MG63 (cell line): Measurements from ENCODE around the gene NT5DC1. TPM values are rescaled to one million over a fixed set of nuclear protein-coding genes. Genes with fewer than 3 reads are reported as not detected.

Source experiments
- DNase-seq: peaks from one replicate; pipeline ENCODE4 v3.0.0-alpha.2; 2020
- H3K27me3 ChIP-seq: fragments of 250-450 bp; sonication (Bioruptor Pico); 2 replicates; pipeline ENCODE4 v1.5.1; 2020; ENCODE audit warnings: mild to moderate bottlenecking, moderate library complexity
- H3K36me3 ChIP-seq: fragments of 250-450 bp; sonication (Bioruptor Pico); 2 replicates; pipeline ENCODE4 v1.5.1; 2020; ENCODE audit warnings: mild to moderate bottlenecking, moderate library complexity
- H3K4me3 ChIP-seq: fragments of 250-450 bp; sonication (Bioruptor Pico); 2 replicates; pipeline ENCODE4 v1.5.1; 2020; ENCODE audit warnings: mild to moderate bottlenecking, moderate library complexity
- H3K9me3 ChIP-seq: fragments of 250-450 bp; sonication (Bioruptor Pico); 2 replicates; pipeline ENCODE4 v1.5.1; 2020; ENCODE audit warnings: mild to moderate bottlenecking, moderate library complexity
- total RNA-seq: library from RNA; depleted of rRNA; stranded (reverse); fragments of >200 nt; shearing (Covaris generic); gene quantifications from 2 replicates; pipeline ENCODE4 v1.2.3, GENCODE V29; 2014; ENCODE audit warnings: low replicate concordance; rRNA removed

The NT5DC1 gene
- total RNA-seq, 1 experiment from 2014 or later, result 12.8 TPM

DNA sequence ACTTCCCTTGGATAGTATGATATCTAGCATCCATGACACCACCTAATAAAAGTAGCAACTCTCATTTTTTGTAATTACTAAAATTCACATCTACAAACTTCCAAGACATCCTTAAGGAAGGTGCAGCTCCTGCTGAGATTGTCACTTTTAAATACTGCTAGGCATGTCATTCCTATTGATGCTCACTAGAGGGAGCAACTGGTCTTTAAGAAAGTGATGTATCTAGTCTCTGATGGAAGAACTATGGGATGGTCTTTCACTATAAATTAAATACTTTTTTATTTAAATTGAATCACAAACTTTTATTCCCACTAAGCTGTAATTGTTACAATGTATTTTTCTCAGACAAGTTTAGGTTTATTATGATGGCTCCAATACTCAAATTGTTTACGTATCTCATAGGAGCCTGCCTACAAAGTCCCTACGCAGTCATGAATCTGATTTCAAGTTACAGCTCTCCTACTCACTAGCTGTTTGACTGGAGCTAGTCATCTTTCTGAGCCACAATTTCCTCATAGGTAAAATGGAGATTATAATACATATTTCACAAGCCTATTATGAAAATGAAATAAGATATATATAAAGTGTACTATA is 187.1 kb downstream of the NT5DC1 start:
- H3K27me3 ChIP-seq, result no peaks in the 10 kb centered on the region; the same call in 1 of the 2 replicates
- H3K36me3 ChIP-seq, result no peaks in the 10 kb centered on the region
- H3K4me3 ChIP-seq, result no peak overlapping the region
- DNase-seq, result no peak
- H3K9me3 ChIP-seq, result no peaks in the 10 kb centered on the region

DNA sequence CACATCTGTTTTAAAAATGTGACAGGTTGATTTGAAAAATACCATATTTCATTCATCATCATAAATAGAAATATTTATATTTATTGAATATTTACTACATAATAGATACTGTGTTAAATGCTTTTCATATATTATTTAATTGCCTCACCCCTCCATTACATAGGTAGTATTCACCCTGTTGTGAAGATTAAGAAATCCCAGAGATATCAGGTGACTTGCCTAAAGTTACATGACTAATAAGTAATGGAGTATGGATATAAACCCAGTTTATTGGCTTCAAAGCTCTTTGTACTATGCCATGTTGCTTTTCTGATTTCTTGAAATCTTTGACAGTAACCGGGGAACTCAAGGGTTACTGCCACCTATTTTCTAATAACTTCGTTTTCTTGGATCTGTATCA is 189.2 kb downstream of the NT5DC1 start:
- Histone ChIP-seq H3K9me3 (no peaks in the 10 kb centered on the region), H3K4me3 (no peak overlapping the region), H3K27me3 (peaks cover 2% of the 10 kb centered on the region; the same call in 1 of the 2 replicates), H3K36me3 (no peaks in the 10 kb centered on the region)
- no peak for DNase-seq

DNA sequence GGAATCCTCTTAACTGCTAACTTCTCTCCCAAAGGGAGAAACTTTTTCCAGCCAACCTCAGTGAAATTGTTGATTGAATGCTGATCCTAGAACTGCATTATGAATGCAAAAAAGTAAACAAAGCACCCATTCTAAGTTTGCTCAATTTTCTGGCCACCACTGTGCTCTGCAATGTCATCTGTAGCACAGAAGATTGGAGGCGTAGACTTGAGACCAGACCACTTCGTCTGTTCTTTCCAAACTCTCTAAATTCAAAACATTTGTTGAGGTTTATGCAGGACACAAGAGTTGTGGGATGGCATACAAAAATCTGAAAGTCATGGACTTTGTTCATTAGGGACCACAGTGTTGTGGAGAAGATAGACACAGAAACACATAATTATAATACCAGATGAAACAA is 190.1 kb downstream of the NT5DC1 start:
- no peak for DNase-seq
- Histone ChIP-seq H3K9me3 (no peaks in the 10 kb centered on the region), H3K27me3 (peaks cover 2% of the 10 kb centered on the region; the same call in 1 of the 2 replicates), H3K4me3 (no peak overlapping the region), H3K36me3 (no peaks in the 10 kb centered on the region)

DNA sequence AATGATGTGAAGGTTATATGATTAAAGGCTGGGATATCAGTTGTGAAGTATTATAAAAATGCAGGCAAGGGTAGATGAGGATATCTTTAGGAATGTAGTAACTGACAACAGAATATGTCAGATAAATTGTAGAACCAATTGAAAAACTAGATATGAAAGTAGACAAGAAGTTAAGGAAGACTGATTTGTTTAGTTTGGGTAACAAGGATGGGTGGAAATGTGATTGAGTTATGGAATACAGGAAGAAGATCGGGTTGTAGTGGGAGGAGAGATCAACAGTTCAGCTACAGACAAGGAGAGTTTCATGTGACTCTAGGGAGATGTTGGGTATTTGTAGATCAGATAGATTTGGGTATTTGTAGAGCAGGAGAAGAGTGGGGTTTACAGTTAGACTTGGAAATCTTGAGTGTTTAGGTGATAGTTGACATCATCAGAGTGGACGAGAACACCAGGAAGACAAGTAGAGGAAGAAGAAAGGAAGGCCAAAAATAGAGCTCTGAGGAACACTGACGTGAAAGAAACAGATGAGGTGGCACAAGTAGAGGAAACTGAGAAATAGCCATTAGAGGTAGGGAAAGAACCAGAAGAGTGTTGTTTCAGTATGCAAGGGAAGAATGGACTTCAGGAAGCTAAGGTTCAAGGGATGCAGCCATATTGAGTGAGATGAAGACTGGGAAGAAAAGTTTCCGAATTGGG is 191.2 kb downstream of the NT5DC1 start:
- Histone ChIP-seq H3K9me3 (no peaks in the 10 kb centered on the region), H3K27me3 (peaks cover 2% of the 10 kb centered on the region; the same call in 1 of the 2 replicates), H3K36me3 (no peaks in the 10 kb centered on the region), H3K4me3 (no peak overlapping the region)
- no peak for DNase-seq

DNA sequence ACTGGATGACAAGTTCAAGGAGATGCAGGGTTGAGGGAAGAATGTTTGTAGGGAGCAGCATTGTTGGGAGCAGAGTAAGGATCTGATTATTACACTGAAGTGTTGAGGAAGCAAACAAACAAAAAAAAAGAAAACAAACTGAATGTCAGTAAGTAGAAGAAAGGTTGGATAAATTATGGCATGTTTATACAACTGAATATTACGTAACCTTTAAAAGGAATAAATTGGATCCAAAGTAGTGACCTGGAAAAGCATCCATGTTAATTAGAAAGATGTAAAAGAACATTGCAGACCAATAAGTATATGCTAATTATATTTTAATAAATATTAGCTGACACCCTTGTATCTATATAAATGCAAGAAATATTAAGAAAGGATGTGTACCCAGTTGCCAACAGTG is 191.9 kb downstream of the NT5DC1 start:
- H3K27me3 ChIP-seq, result peaks cover 2% of the 10 kb centered on the region; the same call in 1 of the 2 replicates
- no peak for DNase-seq
- H3K9me3 ChIP-seq, result no peaks in the 10 kb centered on the region
- H3K36me3 ChIP-seq, result no peaks in the 10 kb centered on the region
- no peak overlapping the region for H3K4me3 ChIP-seq

DNA sequence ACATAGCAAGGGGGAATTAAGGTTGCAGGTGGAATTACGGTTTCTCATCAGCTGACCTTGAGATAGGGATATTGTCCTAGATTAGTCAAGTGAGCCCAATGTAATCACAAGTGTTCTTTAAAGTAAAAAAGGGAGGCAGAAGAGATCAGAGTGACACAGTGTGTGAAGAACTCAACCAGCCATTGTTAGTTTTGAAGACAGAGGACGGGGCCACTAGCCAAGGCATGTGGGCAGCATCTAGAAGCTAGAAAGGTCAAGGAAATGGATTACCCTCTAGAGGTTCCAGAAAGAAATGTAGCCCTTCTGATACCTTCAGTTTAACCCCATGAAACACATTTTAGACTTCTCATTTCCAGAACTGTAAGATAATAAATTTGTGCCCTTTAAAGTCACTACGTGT is 197.6 kb downstream of the NT5DC1 start:
- Histone ChIP-seq H3K9me3 (no peaks in the 10 kb centered on the region), H3K27me3 (0 out of 2 replicates have a peak, but pooled peaks cover 2% of the 10 kb centered on the region), H3K4me3 (no peak overlapping the region), H3K36me3 (no peaks in the 10 kb centered on the region)
- DNase-seq, result no peak

DNA sequence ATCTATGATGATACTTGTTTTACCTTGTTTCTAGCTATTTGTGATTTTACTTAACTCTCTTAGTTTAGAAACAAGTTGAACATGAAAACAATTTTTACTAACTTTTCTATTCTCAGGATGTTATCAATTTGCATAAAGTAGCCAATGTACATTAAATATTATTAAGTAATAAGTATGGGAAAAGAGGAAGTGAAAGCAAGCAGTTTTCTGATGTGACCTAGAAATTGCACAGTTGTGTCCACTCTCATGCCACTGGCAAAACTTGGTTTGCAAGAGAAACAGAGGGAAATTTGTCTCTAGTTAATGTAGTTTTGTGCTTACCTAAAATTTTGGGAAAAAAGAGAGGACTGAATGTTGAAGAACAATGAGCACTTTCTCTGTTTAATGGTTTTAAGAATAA is 198.3 kb downstream of the NT5DC1 start:
- Histone ChIP-seq H3K36me3 (no peaks in the 10 kb centered on the region), H3K4me3 (no peak overlapping the region), H3K9me3 (no peaks in the 10 kb centered on the region), H3K27me3 (0 out of 2 replicates have a peak, but pooled peaks cover 2% of the 10 kb centered on the region)
- DNase-seq, result no peak

Other genes with a start within 250 kb of the NT5DC1 start
- gene FRK, start 40.0 kb upstream of the NT5DC1 start, total RNA-seq, result 0.07 and 0.16 TPM in 2 replicates
- gene COL10A1, start 25.3 kb downstream of the NT5DC1 start, total RNA-seq, result not detected in 2 replicates
- 6.6 and 6.8 TPM in 2 replicates for gene TSPYL4, start 153.2 kb downstream of the NT5DC1 start, total RNA-seq
- 61.4 and 81.3 TPM in 2 replicates for gene TSPYL1, start 179.1 kb downstream of the NT5DC1 start, total RNA-seq